K562 (cell line): Measurements from ENCODE around the gene LTBP4. TPM values are rescaled to one million over a fixed set of nuclear protein-coding genes. Genes with fewer than 3 reads are reported as not detected.

Source experiments
- BRCA1 ChIP-seq, 2 experiments: fragments of 450-650 bp in 1 of 2; sonication (generic) in 1 of 2; formaldehyde crosslinking in 1 of 2; IDR thresholded peaks; 2 replicates each; pipeline versions ENCODE4 v1.5.0 to v1.6.1; 2017 to 2020; ENCODE audit warnings: mild to moderate bottlenecking in 1 of 2, missing genetic modification reagents in 1 of 2
- EWSR1 ChIP-seq: fragments of 450-650 bp; IDR thresholded peaks from 2 replicates; pipeline ENCODE4 v1.6.1; 2018; ENCODE audit warnings: borderline replicate concordance, mild to moderate bottlenecking, low read depth, moderate library complexity; ENCODE audit not compliant: partially characterized antibody
- FUS ChIP-seq: fragments of 200-400 bp; formaldehyde crosslinking; optimal IDR thresholded peaks from 2 replicates; pipeline ENCODE3; 2017; ENCODE audit warnings: low read depth, low read length
- GTF2E2 ChIP-seq: fragments of 200-800 bp; sonication (Bioruptor generic); IDR thresholded peaks from 2 replicates; pipeline ENCODE4 v1.6.1; 2016; ENCODE audit warnings: missing genetic modification characterization, missing compliant biosample characterization
- LEF1 ChIP-seq: fragments of 450-650 bp; IDR thresholded peaks from 2 replicates; pipeline ENCODE4 v1.6.1; 2016; ENCODE audit warnings: mild to moderate bottlenecking
- MAFG ChIP-seq: fragments of 450-650 bp; conservative IDR thresholded peaks from 2 replicates; pipeline ENCODE4 v1.6.1; 2016; ENCODE audit warnings: missing genetic modification characterization, missing compliant biosample characterization
- MTA3 ChIP-seq: fragments of 450-650 bp; formaldehyde crosslinking; IDR thresholded peaks from 2 replicates; pipeline ENCODE4 v1.6.1; 2017; ENCODE audit warnings: mild to moderate bottlenecking, borderline replicate concordance
- MXI1 ChIP-seq: IDR thresholded peaks from 2 replicates; pipeline ENCODE4 v1.6.1; 2011; ENCODE audit warnings: low read depth, mild to moderate bottlenecking, improper control_type of control experiment, low read length
- MYNN ChIP-seq, 2 experiments: sonication (generic); formaldehyde crosslinking in 1 of 2; IDR thresholded peaks; 2 replicates each; pipeline versions ENCODE4 v1.5.0 to v1.6.1; 2016 to 2020; ENCODE audit warnings: antibody characterized with exemption in 1 of 2, missing genetic modification reagents in 1 of 2
- NCOR1 ChIP-seq: fragments of 450-650 bp; IDR thresholded peaks from 2 replicates; pipeline ENCODE4 v1.6.1; 2016; ENCODE audit warnings: mild to moderate bottlenecking, moderate library complexity
- POLR2AphosphoS2 ChIP-seq: IDR thresholded peaks from 2 replicates; pipeline ENCODE4 v1.6.1; 2012; ENCODE audit warnings: low read length, improper control_type of control experiment
- STAT5B ChIP-seq: fragments of 250-450 bp; sonication (Bioruptor Pico); IDR thresholded peaks from 2 replicates; pipeline ENCODE4 v1.8.0; 2021; ENCODE audit warnings: mild to moderate bottlenecking, inconsistent platforms
- ZNF146 ChIP-seq: IDR thresholded peaks from one replicate; pipeline ENCODE4 v1.6.1; 2018; ENCODE audit warnings: missing compliant biosample characterization; ENCODE audit not compliant: unreplicated experiment
- ZNF224 ChIP-seq: sonication (generic); formaldehyde crosslinking; IDR thresholded peaks from 2 replicates; pipeline ENCODE4 v1.8.0; 2022; ENCODE audit warnings: mild to moderate bottlenecking, missing genetic modification reagents
- ZNF354B ChIP-seq: fragments of 250-450 bp; sonication (Bioruptor Pico); IDR thresholded peaks from 2 replicates; pipeline ENCODE4 v1.4.0; 2020
- ZNF408 ChIP-seq: fragments of 250-450 bp; sonication (Bioruptor Pico); IDR thresholded peaks from 2 replicates; pipeline ENCODE4 v1.4.0; 2020; ENCODE audit warnings: low read depth, mild to moderate bottlenecking, moderate library complexity
- ZNF57 ChIP-seq: fragments of 450-650 bp; formaldehyde crosslinking; IDR thresholded peaks from 2 replicates; pipeline ENCODE4 v1.4.0; 2020; ENCODE audit warnings: mild to moderate bottlenecking, moderate library complexity
- ZNF75A ChIP-seq: fragments of 450-650 bp; formaldehyde crosslinking; IDR thresholded peaks from 2 replicates; pipeline ENCODE4 v1.4.0; 2020; ENCODE audit warnings: mild to moderate bottlenecking
- polyA plus RNA-seq, 8 experiments: library from polyadenylated mRNA; depleted of rRNA in 4 of 8; stranded (reverse) in 5 of 8; unstranded in 3 of 8; fragments of >200 nt; fragmentation: Nextera tagmentation in 2 of 8; fragmentation: Illumina TruSeq in 1 of 8; extraction: Ambion mirVana in 2 of 8; extraction: Trizol in 1 of 8; gene quantifications; 2 replicates each; pipeline versions ENCODE4 v1.2.1 to v1.2.3, GENCODE V29; 2011 to 2014; ENCODE audit warnings: inconsistent platforms in 1 of 8, missing spikeins in 1 of 8
- total RNA-seq, 7 experiments: library from RNA; depleted of rRNA in 6 of 7; stranded (reverse); fragments of >200 nt in 6 of 7; fragmentation: Illumina TruSeq in 2 of 7; extraction: Trizol in 2 of 7; gene quantifications; 2 replicates each; pipeline versions ENCODE4 v1.2.1 to v1.2.3, GENCODE V29; 2011 to 2021; ENCODE audit warnings: low replicate concordance in 1 of 7
- TF ChIP-seq, protein P1 (sequence below): fragments of 450-650 bp; IDR thresholded peaks from 2 replicates; pipeline ENCODE4 v1.6.1; 2016
- TF ChIP-seq, protein P2 (sequence below): fragments of 250-450 bp; sonication (Bioruptor Pico); IDR thresholded peaks from 2 replicates; pipeline ENCODE4 v1.5.0; 2021
- TF ChIP-seq, protein P3 (sequence below): fragments of 450-650 bp; formaldehyde crosslinking; IDR thresholded peaks from 2 replicates; pipeline ENCODE4 v1.4.0; 2020; ENCODE audit warnings: mild to moderate bottlenecking, moderate library complexity
- TF ChIP-seq, protein P4 (sequence below): fragments of 450-650 bp; IDR thresholded peaks from one replicate; pipeline ENCODE4 v1.6.1; 2018; ENCODE audit warnings: mild to moderate bottlenecking, moderate library complexity; ENCODE audit not compliant: partially characterized antibody
- TF ChIP-seq, protein P5 (sequence below): sonication (generic); formaldehyde crosslinking; IDR thresholded peaks from 2 replicates; pipeline ENCODE4 v1.8.0; 2022; ENCODE audit warnings: mild to moderate bottlenecking, missing genetic modification reagents

The LTBP4 gene
- total and polyA plus RNA-seq, 9 of the 15 experiments (the other 6 are each of a cell fraction or from before 2014, with no cell fraction given) = 0.35 to 160 (median 31.6) TPM

DNA sequence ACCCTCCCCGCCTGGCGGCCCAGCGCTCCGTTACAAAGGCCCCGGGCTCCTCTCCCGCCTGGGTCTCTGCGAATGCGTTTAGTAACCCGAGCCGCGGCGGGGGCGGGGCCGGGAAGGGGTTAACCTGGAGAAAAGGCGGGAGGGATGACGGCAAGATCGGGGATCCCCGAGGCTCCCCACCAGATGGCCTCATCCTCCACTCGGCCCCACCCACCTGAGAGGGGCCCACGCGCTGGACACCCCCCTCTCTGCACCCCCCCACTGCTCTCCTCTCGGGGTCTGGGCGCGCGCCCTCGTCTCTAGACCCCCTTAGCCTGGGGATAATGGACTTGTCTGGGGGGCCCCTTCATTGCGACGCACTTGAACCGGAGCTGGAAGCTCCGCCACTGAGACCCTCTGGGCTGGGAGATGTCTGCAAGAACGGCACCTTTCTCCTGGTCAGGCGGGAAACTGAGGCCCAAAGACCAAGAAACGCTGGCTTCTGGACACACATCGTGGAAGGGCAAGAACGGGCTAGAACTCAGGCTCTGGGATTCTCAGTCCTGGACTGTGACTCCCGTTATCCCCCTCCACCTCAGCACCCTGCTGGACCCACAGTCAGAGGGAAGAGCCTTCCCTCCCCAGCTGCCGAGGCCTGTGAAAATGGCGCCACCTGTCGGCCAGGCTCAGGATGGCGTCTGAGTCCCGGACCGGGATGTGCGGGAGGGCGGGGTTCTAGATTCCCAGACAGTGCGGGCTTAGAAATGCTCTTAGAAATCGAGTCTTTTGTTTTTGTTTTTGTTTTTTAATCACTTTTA, 2.9 kb upstream of the LTBP4 start (continued):
- TF ChIP-seq, protein P1, sequence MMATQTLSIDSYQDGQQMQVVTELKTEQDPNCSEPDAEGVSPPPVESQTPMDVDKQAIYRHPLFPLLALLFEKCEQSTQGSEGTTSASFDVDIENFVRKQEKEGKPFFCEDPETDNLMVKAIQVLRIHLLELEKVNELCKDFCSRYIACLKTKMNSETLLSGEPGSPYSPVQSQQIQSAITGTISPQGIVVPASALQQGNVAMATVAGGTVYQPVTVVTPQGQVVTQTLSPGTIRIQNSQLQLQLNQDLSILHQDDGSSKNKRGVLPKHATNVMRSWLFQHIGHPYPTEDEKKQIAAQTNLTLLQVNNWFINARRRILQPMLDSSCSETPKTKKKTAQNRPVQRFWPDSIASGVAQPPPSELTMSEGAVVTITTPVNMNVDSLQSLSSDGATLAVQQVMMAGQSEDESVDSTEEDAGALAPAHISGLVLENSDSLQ = no peak; the same call in 1 of the 2 replicates
- TF ChIP-seq ZNF146 (CRISPR knock-in tag) (no peak), MAFG (tag) (no peak), EWSR1 (no peak), NCOR1 (no peak; the same call in 1 of the 2 replicates), LEF1 (peak; percentile 50; the same call in 1 of the 2 replicates), ZNF224 (CRISPR knock-in tag) (no peak), GTF2E2 (tag) (no peak), ZNF408 (no peak), POLR2AphosphoS2 (no peak), ZNF57 (CRISPR knock-in tag) (no peak), MXI1 (no peak), ZNF75A (CRISPR knock-in tag) (no peak), ZNF354B (no peak), FUS (no peak), MYNN (IDR thresholded peaks at IDR 0.05) (peak; percentile 48; the same call in 1 of the 2 replicates), MYNN (CRISPR knock-in tag; IDR thresholded peaks at IDR 0.05) (no peak), STAT5B (CRISPR knock-in tag) (no peak), MTA3 (peak; percentile 69; the same call in 1 of the 2 replicates), BRCA1 (IDR thresholded peaks at IDR 0.05) (no peak), BRCA1 (CRISPR knock-in tag; IDR thresholded peaks at IDR 0.05) (no peak)
- TF ChIP-seq, protein P2, sequence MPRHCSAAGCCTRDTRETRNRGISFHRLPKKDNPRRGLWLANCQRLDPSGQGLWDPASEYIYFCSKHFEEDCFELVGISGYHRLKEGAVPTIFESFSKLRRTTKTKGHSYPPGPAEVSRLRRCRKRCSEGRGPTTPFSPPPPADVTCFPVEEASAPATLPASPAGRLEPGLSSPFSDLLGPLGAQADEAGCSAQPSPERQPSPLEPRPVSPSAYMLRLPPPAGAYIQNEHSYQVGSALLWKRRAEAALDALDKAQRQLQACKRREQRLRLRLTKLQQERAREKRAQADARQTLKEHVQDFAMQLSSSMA (CRISPR knock-in tag) = no peak
- TF ChIP-seq, protein P3, sequence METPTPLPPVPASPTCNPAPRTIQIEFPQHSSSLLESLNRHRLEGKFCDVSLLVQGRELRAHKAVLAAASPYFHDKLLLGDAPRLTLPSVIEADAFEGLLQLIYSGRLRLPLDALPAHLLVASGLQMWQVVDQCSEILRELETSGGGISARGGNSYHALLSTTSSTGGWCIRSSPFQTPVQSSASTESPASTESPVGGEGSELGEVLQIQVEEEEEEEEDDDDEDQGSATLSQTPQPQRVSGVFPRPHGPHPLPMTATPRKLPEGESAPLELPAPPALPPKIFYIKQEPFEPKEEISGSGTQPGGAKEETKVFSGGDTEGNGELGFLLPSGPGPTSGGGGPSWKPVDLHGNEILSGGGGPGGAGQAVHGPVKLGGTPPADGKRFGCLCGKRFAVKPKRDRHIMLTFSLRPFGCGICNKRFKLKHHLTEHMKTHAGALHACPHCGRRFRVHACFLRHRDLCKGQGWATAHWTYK = no peak
- TF ChIP-seq, protein P4, sequence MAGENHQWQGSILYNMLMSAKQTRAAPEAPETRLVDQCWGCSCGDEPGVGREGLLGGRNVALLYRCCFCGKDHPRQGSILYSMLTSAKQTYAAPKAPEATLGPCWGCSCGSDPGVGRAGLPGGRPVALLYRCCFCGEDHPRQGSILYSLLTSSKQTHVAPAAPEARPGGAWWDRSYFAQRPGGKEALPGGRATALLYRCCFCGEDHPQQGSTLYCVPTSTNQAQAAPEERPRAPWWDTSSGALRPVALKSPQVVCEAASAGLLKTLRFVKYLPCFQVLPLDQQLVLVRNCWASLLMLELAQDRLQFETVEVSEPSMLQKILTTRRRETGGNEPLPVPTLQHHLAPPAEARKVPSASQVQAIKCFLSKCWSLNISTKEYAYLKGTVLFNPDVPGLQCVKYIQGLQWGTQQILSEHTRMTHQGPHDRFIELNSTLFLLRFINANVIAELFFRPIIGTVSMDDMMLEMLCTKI = no peak
- TF ChIP-seq, protein P5, sequence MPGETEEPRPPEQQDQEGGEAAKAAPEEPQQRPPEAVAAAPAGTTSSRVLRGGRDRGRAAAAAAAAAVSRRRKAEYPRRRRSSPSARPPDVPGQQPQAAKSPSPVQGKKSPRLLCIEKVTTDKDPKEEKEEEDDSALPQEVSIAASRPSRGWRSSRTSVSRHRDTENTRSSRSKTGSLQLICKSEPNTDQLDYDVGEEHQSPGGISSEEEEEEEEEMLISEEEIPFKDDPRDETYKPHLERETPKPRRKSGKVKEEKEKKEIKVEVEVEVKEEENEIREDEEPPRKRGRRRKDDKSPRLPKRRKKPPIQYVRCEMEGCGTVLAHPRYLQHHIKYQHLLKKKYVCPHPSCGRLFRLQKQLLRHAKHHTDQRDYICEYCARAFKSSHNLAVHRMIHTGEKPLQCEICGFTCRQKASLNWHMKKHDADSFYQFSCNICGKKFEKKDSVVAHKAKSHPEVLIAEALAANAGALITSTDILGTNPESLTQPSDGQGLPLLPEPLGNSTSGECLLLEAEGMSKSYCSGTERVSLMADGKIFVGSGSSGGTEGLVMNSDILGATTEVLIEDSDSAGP = no peak
